H9 (cell line): ENCODE data around the gene PRIMPOL. TPM values are rescaled to one million over a fixed set of nuclear protein-coding genes. Genes with fewer than 3 reads are reported as not detected.

ENCODE experiments used
- DNase-seq: peaks from one replicate; pipeline ENCODE4 v3.0.0-alpha.2; 2017
- H2AFZ ChIP-seq: one replicate; pipeline ENCODE4 v1.6.1; 2013; ENCODE audit warnings: mild to moderate bottlenecking, low read length, control low read depth, moderate library complexity
- H2AK5ac ChIP-seq: 2 replicates; pipeline ENCODE4 v1.6.1; 2013; ENCODE audit warnings: low read length, control low read depth, mixed read lengths; ENCODE audit not compliant: insufficient read length
- H2BK120ac ChIP-seq: one replicate; pipeline ENCODE4 v1.6.1; 2013; ENCODE audit warnings: low read depth, mild to moderate bottlenecking, low read length, control low read depth, inconsistent platforms; ENCODE audit not compliant: poor library complexity, severe bottlenecking
- H2BK12ac ChIP-seq: 2 replicates; pipeline ENCODE4 v1.6.1; 2013; ENCODE audit warnings: low read length, control low read depth, mixed read lengths, low read depth; ENCODE audit not compliant: insufficient read length
- H2BK15ac ChIP-seq: 2 replicates; pipeline ENCODE4 v1.6.1; 2013; ENCODE audit warnings: low read depth, low read length, control low read depth
- H2BK20ac ChIP-seq: one replicate; pipeline ENCODE4 v1.6.1; 2013; ENCODE audit warnings: low read depth, mild to moderate bottlenecking, low read length, control low read depth, inconsistent platforms; ENCODE audit not compliant: poor library complexity, severe bottlenecking
- H2BK5ac ChIP-seq: 2 replicates; pipeline ENCODE4 v1.6.1; 2013; ENCODE audit warnings: low read length, control low read depth, mixed read lengths; ENCODE audit not compliant: insufficient read length
- H3K14ac ChIP-seq: 2 replicates; pipeline ENCODE4 v1.6.1; 2013; ENCODE audit warnings: low read length, control low read depth; ENCODE audit not compliant: insufficient read depth
- H3K18ac ChIP-seq: 2 replicates; pipeline ENCODE4 v1.6.1; 2013; ENCODE audit warnings: low read depth, mild to moderate bottlenecking, mixed read lengths, low read length, control low read depth; ENCODE audit not compliant: insufficient read length
- H3K23ac ChIP-seq: 2 replicates; pipeline ENCODE4 v1.6.1; 2013; ENCODE audit warnings: low read length, control low read depth, mixed read lengths, low read depth; ENCODE audit not compliant: insufficient read length
- H3K23me2 ChIP-seq: 2 replicates; pipeline ENCODE4 v1.6.1; 2013; ENCODE audit warnings: low read depth, mild to moderate bottlenecking, mixed read lengths, low read length, control low read depth; ENCODE audit not compliant: insufficient read length, poor library complexity, severe bottlenecking
- H3K27ac ChIP-seq: 2 replicates; pipeline ENCODE4 v1.5.1; 2013; ENCODE audit warnings: low read length, control low read depth, mixed read lengths, low read depth; ENCODE audit not compliant: insufficient read length
- H3K27me3 ChIP-seq: 2 replicates; pipeline ENCODE4 v1.6.1; 2013; ENCODE audit warnings: low read length, control low read depth, inconsistent platforms; ENCODE audit not compliant: insufficient read depth
- H3K4ac ChIP-seq: 2 replicates; pipeline ENCODE4 v1.6.1; 2013; ENCODE audit warnings: low read depth, mild to moderate bottlenecking, control low read depth, inconsistent platforms, low read length, moderate library complexity
- H3K4me1 ChIP-seq: 2 replicates; pipeline ENCODE4 v1.6.1; 2013; ENCODE audit warnings: low read length, control low read depth, inconsistent platforms; ENCODE audit not compliant: insufficient read depth
- H3K4me2 ChIP-seq: 2 replicates; pipeline ENCODE4 v1.6.1; 2013; ENCODE audit warnings: low read length, control low read depth, mixed read lengths; ENCODE audit not compliant: insufficient read length, insufficient read depth
- H3K56ac ChIP-seq: 2 replicates; pipeline ENCODE4 v1.6.1; 2013; ENCODE audit warnings: low read depth, mild to moderate bottlenecking, mixed read lengths, low read length, control low read depth; ENCODE audit not compliant: insufficient read length
- H3K79me1 ChIP-seq: 2 replicates; pipeline ENCODE4 v1.6.1; 2013; ENCODE audit warnings: low read depth, mild to moderate bottlenecking, moderate library complexity, low read length, control low read depth, inconsistent platforms; ENCODE audit not compliant: insufficient read depth, poor library complexity, severe bottlenecking
- H3K79me2 ChIP-seq: 2 replicates; pipeline ENCODE4 v1.6.1; 2013; ENCODE audit warnings: low read length, control low read depth, inconsistent platforms; ENCODE audit not compliant: insufficient read depth
- H3K9ac ChIP-seq: 2 replicates; pipeline ENCODE4 v1.6.1; 2013; ENCODE audit warnings: low read length, control low read depth, mixed read lengths; ENCODE audit not compliant: insufficient read length; ENCODE audit errors: extremely low read depth
- H3K9me3 ChIP-seq: one replicate; pipeline ENCODE4 v1.6.1; 2013; ENCODE audit warnings: low read depth, low read length, inconsistent platforms; ENCODE audit not compliant: control insufficient read depth
- H3T11ph ChIP-seq: one replicate; pipeline ENCODE4 v1.6.1; 2013; ENCODE audit warnings: mild to moderate bottlenecking, low read length, control low read depth, inconsistent platforms
- H4K20me1 ChIP-seq: one replicate; pipeline ENCODE4 v1.6.1; 2013; ENCODE audit not compliant: control insufficient read depth, insufficient read length, insufficient read depth
- H4K5ac ChIP-seq: 2 replicates; pipeline ENCODE4 v1.6.1; 2013; ENCODE audit warnings: low read depth, mild to moderate bottlenecking, mixed read lengths, low read length, control low read depth; ENCODE audit not compliant: insufficient read length
- H4K8ac ChIP-seq: replicated peaks from 2 replicates; pipeline ENCODE4 v1.6.1; 2013; ENCODE audit warnings: low read length, control low read depth, mixed read lengths, low read depth; ENCODE audit not compliant: insufficient read length
- H4K91ac ChIP-seq: 2 replicates; pipeline ENCODE4 v1.6.1; 2013; ENCODE audit warnings: low read depth, mild to moderate bottlenecking, moderate library complexity, mixed read lengths, low read length, control low read depth; ENCODE audit not compliant: insufficient read length
- H3K27ac Mint-ChIP-seq, 3 experiments: 2 replicates in 2 of 3; 3 replicates in 1 of 3; pipeline ENCODE4 v1.8.0; 2020 to 2021; ENCODE audit warnings: mixed read lengths in 3 of 3, mild to moderate bottlenecking in 1 of 3, moderate library complexity in 1 of 3
- H3K27me3 Mint-ChIP-seq: 2 replicates; pipeline ENCODE4 v1.8.0; 2021; ENCODE audit warnings: low read depth, mild to moderate bottlenecking, moderate library complexity, mixed read lengths
- H3K36me3 Mint-ChIP-seq, 3 experiments: 2 replicates in 2 of 3; 3 replicates in 1 of 3; pipeline ENCODE4 v1.8.0; 2020 to 2021; ENCODE audit warnings: low read depth in 3 of 3, mixed read lengths in 3 of 3; ENCODE audit not compliant: insufficient read depth in 1 of 3
- H3K4me1 Mint-ChIP-seq, 2 experiments: 2 replicates each; pipeline ENCODE4 v1.8.0; 2020; ENCODE audit warnings: mixed read lengths in 2 of 2
- H3K4me3 Mint-ChIP-seq, 2 experiments: 2 replicates in 1 of 2; 3 replicates in 1 of 2; pipeline ENCODE4 v1.8.0; 2020 to 2021; ENCODE audit warnings: mild to moderate bottlenecking in 2 of 2, mixed read lengths in 2 of 2, moderate library complexity in 1 of 2
- H3K9me3 Mint-ChIP-seq, 2 experiments: 2 replicates in 1 of 2; 3 replicates in 1 of 2; pipeline ENCODE4 v1.8.0; 2020; ENCODE audit warnings: mild to moderate bottlenecking in 2 of 2, mixed read lengths in 2 of 2, moderate library complexity in 1 of 2
- WGBS: extraction: QIAGEN DNeasy Blood & Tissue Kit; methylation state at CpG from one replicate; pipeline ENCODE4 v1.1.7; 2013; ENCODE audit warnings: missing lambda C conversion rate, low lambda C conversion rate, mixed read lengths; ENCODE audit not compliant: insufficient read length; ENCODE audit errors: extremely low coverage; 5-methylcytosine and 5-hydroxymethylcytosine counted together
- total RNA-seq: library from RNA; stranded (reverse); gene quantifications from 2 replicates; pipeline ENCODE4 v1.2.1, GENCODE V29; 2021
- TF ChIP-seq, protein P1 (sequence below): fragments of 200-600 bp; sonication (generic); conservative IDR thresholded peaks from 3 replicates; pipeline ENCODE4 v1.8.0; 2021; ENCODE audit warnings: antibody characterized with exemption, mild to moderate bottlenecking

PRIMPOL gene
- total RNA-seq, 1 experiment from 2014 or later, result 4.9 TPM

DNA sequence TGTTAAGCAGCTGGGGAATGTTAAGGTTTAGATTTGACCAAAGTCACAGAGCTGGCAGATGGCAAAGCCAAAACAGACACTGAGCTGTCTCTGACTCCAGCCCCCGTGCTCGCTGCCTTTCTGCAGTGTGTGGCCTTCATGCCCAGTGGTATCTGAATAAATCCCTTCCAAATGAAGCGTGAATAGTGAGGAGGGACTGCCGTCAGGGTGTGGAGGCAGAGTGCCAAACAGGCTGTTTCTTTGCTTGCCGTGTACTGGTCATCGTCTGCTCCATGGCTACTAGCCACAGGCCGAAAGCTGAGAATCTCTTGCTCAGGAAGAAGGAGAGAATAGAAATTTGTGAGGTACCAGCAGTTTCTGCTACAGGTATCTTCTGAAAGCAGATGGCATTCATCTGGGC lies 19.7 kb downstream of the PRIMPOL start:
- Histone ChIP-seq H3K56ac (no peak overlapping the region), H3K79me1 (no peaks in the 10 kb centered on the region), H2BK120ac (no peak overlapping the region), H3K18ac (no peak overlapping the region), H3K14ac (no peak overlapping the region), H3K27me3 (no peaks in the 10 kb centered on the region), H3K23ac (no peak overlapping the region), H4K20me1 (no peaks in the 10 kb centered on the region), H2BK5ac (no peak overlapping the region), H3K9me3 (no peaks in the 10 kb centered on the region), H3K4me1 (no peaks in the 10 kb centered on the region), H3K4me2 (no peak overlapping the region), H3K79me2 (no peaks in the 10 kb centered on the region), H3T11ph (no peak overlapping the region), H3K27ac (no peak overlapping the region), H2BK15ac (no peak overlapping the region), H4K8ac (no peak overlapping the region), H2BK20ac (no peak overlapping the region), H4K91ac (no peak overlapping the region), H3K4ac (no peak overlapping the region), H2BK12ac (no peak overlapping the region), H2AK5ac (no peak overlapping the region), H2AFZ (no peak overlapping the region), H3K23me2 (no peaks in the 10 kb centered on the region), H4K5ac (no peak overlapping the region), H3K9ac (no peak overlapping the region)
- H3K9me3 Mint-ChIP-seq, result no peaks in the 10 kb centered on the region
- no peak for DNase-seq
- H3K27ac Mint-ChIP-seq, result no peak overlapping the region
- TF ChIP-seq, protein P1, sequence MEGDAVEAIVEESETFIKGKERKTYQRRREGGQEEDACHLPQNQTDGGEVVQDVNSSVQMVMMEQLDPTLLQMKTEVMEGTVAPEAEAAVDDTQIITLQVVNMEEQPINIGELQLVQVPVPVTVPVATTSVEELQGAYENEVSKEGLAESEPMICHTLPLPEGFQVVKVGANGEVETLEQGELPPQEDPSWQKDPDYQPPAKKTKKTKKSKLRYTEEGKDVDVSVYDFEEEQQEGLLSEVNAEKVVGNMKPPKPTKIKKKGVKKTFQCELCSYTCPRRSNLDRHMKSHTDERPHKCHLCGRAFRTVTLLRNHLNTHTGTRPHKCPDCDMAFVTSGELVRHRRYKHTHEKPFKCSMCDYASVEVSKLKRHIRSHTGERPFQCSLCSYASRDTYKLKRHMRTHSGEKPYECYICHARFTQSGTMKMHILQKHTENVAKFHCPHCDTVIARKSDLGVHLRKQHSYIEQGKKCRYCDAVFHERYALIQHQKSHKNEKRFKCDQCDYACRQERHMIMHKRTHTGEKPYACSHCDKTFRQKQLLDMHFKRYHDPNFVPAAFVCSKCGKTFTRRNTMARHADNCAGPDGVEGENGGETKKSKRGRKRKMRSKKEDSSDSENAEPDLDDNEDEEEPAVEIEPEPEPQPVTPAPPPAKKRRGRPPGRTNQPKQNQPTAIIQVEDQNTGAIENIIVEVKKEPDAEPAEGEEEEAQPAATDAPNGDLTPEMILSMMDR, result no peak
- no CpG with 5 or more reads among the region's 7 CpGs for WGBS
- peaks cover 2% of the 10 kb centered on the region in 2 experiments for H3K4me1 Mint-ChIP-seq
- H3K27me3 Mint-ChIP-seq, result no peaks in the 10 kb centered on the region
- H3K4me3 Mint-ChIP-seq, result no peak overlapping the region
- peaks cover 2 to 34% (median 23%) of the 10 kb centered on the region in 3 experiments; a peak in 6 of 7 replicates for H3K36me3 Mint-ChIP-seq
